Parathyroid adenoma (tissue), 2 donors: ENCODE measurements around the gene NKAPD1.

Source experiments
- H2AFZ ChIP-seq: fragments of 300-600 bp; sonication (generic); one replicate; pipeline ENCODE4 v1.7.0; 2017; ENCODE audit warnings: antibody characterized with exemption, mild to moderate bottlenecking
- H3K27ac ChIP-seq: fragments of 300-600 bp; sonication (generic); one replicate; pipeline ENCODE4 v1.7.0; 2017
- H3K27me3 ChIP-seq: fragments of 300-600 bp; sonication (generic); one replicate; pipeline ENCODE4 v1.7.0; 2017; ENCODE audit warnings: low read length; ENCODE audit not compliant: control insufficient read depth, insufficient read depth
- H3K36me3 ChIP-seq: fragments of 300-600 bp; sonication (generic); one replicate; pipeline ENCODE4 v1.7.0; 2017; ENCODE audit warnings: low read length; ENCODE audit not compliant: control insufficient read depth, insufficient read depth
- H3K4me1 ChIP-seq: fragments of 300-600 bp; sonication (generic); one replicate; pipeline ENCODE4 v1.7.0; 2017; ENCODE audit warnings: control low read depth
- H3K4me2 ChIP-seq: fragments of 300-600 bp; sonication (generic); one replicate; pipeline ENCODE4 v1.7.0; 2017; ENCODE audit warnings: low read length
- H3K4me3 ChIP-seq: fragments of 300-600 bp; sonication (generic); one replicate; pipeline ENCODE4 v1.7.0; 2017; ENCODE audit warnings: low read depth, low read length
- H3K79me2 ChIP-seq: fragments of 300-600 bp; sonication (generic); one replicate; pipeline ENCODE4 v1.7.0; 2017; ENCODE audit warnings: control low read depth
- H3K9ac ChIP-seq: fragments of 300-600 bp; sonication (generic); one replicate; pipeline ENCODE4 v1.7.0; 2017; ENCODE audit warnings: mild to moderate bottlenecking
- H3K9me3 ChIP-seq: fragments of 300-600 bp; sonication (generic); one replicate; pipeline ENCODE4 v1.7.0; 2017; ENCODE audit warnings: low read length; ENCODE audit not compliant: control insufficient read depth
- CTCF ChIP-seq: fragments of 300-600 bp; sonication (generic); IDR thresholded peaks from one replicate; pipeline ENCODE4 v1.7.0; 2017; ENCODE audit warnings: antibody characterized with exemption, mild to moderate bottlenecking
- donor health status: primary hyperparathyroidism.

NKAPD1 gene

GRCh38 chr11:112057170-112057569, 16.9 kb upstream of the NKAPD1 start:
- no peak overlapping the region for H3K4me3 ChIP-seq
- H3K9me3 ChIP-seq, result no peaks in the 10 kb centered on the region
- H3K36me3 ChIP-seq, result no peaks in the 10 kb centered on the region
- no peaks in the 10 kb centered on the region for H3K79me2 ChIP-seq
- no peak overlapping the region for H2AFZ ChIP-seq
- H3K4me2 ChIP-seq, result no peak overlapping the region
- H3K9ac ChIP-seq, result no peak overlapping the region
- TF ChIP-seq CTCF, result no peak
- H3K27me3 ChIP-seq, result no peaks in the 10 kb centered on the region
- no peaks in the 10 kb centered on the region for H3K4me1 ChIP-seq
- H3K27ac ChIP-seq, result no peak overlapping the region

- Histone ChIP-seq H3K27me3 (no peaks in the 10 kb centered on the region), H3K79me2 (no peaks in the 10 kb centered on the region), H3K27ac (no peak overlapping the region), H3K4me2 (no peak overlapping the region), H2AFZ (no peak overlapping the region), H3K9me3 (no peaks in the 10 kb centered on the region), H3K4me3 (no peak overlapping the region), H3K4me1 (no peaks in the 10 kb centered on the region), H3K9ac (no peak overlapping the region), H3K36me3 (no peaks in the 10 kb centered on the region)
- no peak for TF ChIP-seq CTCF
Measured at GRCh38 chr11:112058103-112058502, 16.0 kb upstream of the NKAPD1 start.

- no peaks in the 10 kb centered on the region for H3K79me2 ChIP-seq
- no peak overlapping the region for H2AFZ ChIP-seq
- H3K4me1 ChIP-seq, result no peaks in the 10 kb centered on the region
- H3K9me3 ChIP-seq, result no peaks in the 10 kb centered on the region
- no peaks in the 10 kb centered on the region for H3K36me3 ChIP-seq
- H3K27me3 ChIP-seq, result no peaks in the 10 kb centered on the region
- no peak overlapping the region for H3K9ac ChIP-seq
- no peak overlapping the region for H3K4me3 ChIP-seq
- H3K27ac ChIP-seq, result no peak overlapping the region
- no peak overlapping the region for H3K4me2 ChIP-seq
- TF ChIP-seq CTCF, result no peak
Measured at GRCh38 chr11:112062923-112063322, 11.2 kb upstream of the NKAPD1 start.

GRCh38 chr11:112082729-112083128, 8.6 kb downstream of the NKAPD1 start:
- H3K9me3 ChIP-seq, result no peaks in the 10 kb centered on the region
- no peaks in the 10 kb centered on the region for H3K4me1 ChIP-seq
- no peak overlapping the region for H2AFZ ChIP-seq
- H3K4me3 ChIP-seq, result no peak overlapping the region
- H3K27ac ChIP-seq, result no peak overlapping the region
- no peaks in the 10 kb centered on the region for H3K36me3 ChIP-seq
- no peaks in the 10 kb centered on the region for H3K27me3 ChIP-seq
- H3K4me2 ChIP-seq, result no peak overlapping the region
- peaks cover 10% of the 10 kb centered on the region for H3K79me2 ChIP-seq
- no peak overlapping the region for H3K9ac ChIP-seq
- TF ChIP-seq CTCF, result no peak

- peaks cover 6% of the 10 kb centered on the region for H3K4me1 ChIP-seq
- H3K36me3 ChIP-seq, result no peaks in the 10 kb centered on the region
- H3K27ac ChIP-seq, result peak overlapping the region; percentile 53
- no peaks in the 10 kb centered on the region for H3K27me3 ChIP-seq
- H3K79me2 ChIP-seq, result peaks cover 19% of the 10 kb centered on the region
- peak overlapping the region; percentile 66 for H3K4me2 ChIP-seq
- peak overlapping the region; percentile 8 for H3K9ac ChIP-seq
- no peaks in the 10 kb centered on the region for H3K9me3 ChIP-seq
- TF ChIP-seq CTCF, result no peak
- H3K4me3 ChIP-seq, result peak overlapping the region; percentile 95
- H2AFZ ChIP-seq, result peak overlapping the region; percentile 69
Measured at GRCh38 chr11:112085822-112086421, 11.8 kb downstream of the NKAPD1 start.
